Nephron (organoid): ENCODE results near the gene LGALS3BP.

ENCODE experiments used
- H3K27ac Mint-ChIP-seq, 3 experiments: 2 replicates each; pipeline ENCODE4 v1.8.0; 2020; ENCODE audit warnings: mixed read lengths in 3 of 3, mild to moderate bottlenecking in 2 of 3, moderate library complexity in 1 of 3
- H3K27me3 Mint-ChIP-seq: 2 replicates; pipeline ENCODE4 v1.8.0; 2021; ENCODE audit warnings: low read depth, mild to moderate bottlenecking, moderate library complexity, mixed read lengths
- H3K36me3 Mint-ChIP-seq: 2 replicates; pipeline ENCODE4 v1.8.0; 2020; ENCODE audit warnings: low read depth, mixed read lengths
- H3K4me1 Mint-ChIP-seq: 2 replicates; pipeline ENCODE4 v1.8.0; 2020; ENCODE audit warnings: mixed read lengths
- H3K4me3 Mint-ChIP-seq, 3 experiments: 2 replicates each; pipeline ENCODE4 v1.8.0; 2020; ENCODE audit warnings: mild to moderate bottlenecking in 3 of 3, mixed read lengths in 3 of 3, moderate library complexity in 2 of 3
- H3K9me3 Mint-ChIP-seq: 2 replicates; pipeline ENCODE4 v1.8.0; 2020; ENCODE audit warnings: mixed read lengths
- TF ChIP-seq, protein P1 (sequence below), 3 experiments: fragments of 200-600 bp; sonication (generic); IDR thresholded peaks; one replicate each; pipeline ENCODE4 v1.5.0; 2021; ENCODE audit warnings: antibody characterized with exemption in 3 of 3; ENCODE audit not compliant: unreplicated experiment in 3 of 3

LGALS3BP gene

GRCh38 chr17:78986649-78987328, 7.1 kb upstream of the LGALS3BP start:
- peaks cover 15% of the 10 kb centered on the region for H3K4me1 Mint-ChIP-seq
- H3K27ac Mint-ChIP-seq: peak overlapping the region; percentile 63 to 83 (median 66)
- TF ChIP-seq, protein P1, sequence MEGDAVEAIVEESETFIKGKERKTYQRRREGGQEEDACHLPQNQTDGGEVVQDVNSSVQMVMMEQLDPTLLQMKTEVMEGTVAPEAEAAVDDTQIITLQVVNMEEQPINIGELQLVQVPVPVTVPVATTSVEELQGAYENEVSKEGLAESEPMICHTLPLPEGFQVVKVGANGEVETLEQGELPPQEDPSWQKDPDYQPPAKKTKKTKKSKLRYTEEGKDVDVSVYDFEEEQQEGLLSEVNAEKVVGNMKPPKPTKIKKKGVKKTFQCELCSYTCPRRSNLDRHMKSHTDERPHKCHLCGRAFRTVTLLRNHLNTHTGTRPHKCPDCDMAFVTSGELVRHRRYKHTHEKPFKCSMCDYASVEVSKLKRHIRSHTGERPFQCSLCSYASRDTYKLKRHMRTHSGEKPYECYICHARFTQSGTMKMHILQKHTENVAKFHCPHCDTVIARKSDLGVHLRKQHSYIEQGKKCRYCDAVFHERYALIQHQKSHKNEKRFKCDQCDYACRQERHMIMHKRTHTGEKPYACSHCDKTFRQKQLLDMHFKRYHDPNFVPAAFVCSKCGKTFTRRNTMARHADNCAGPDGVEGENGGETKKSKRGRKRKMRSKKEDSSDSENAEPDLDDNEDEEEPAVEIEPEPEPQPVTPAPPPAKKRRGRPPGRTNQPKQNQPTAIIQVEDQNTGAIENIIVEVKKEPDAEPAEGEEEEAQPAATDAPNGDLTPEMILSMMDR (IDR thresholded peaks at IDR 0.05; ENCODE audit: unreplicated experiment in 3 of 3): no peak
- H3K4me3 Mint-ChIP-seq: peak overlapping the region; percentile 25 to 58 (median 46)
- H3K36me3 Mint-ChIP-seq: peaks cover 21% of the 10 kb centered on the region
- H3K27me3 Mint-ChIP-seq: no peaks in the 10 kb centered on the region
- H3K9me3 Mint-ChIP-seq: no peaks in the 10 kb centered on the region

GRCh38 chr17:78986048-78986648, 6.4 kb upstream of the LGALS3BP start:
- Mint-ChIP-seq H3K4me3 (peak overlapping the region; percentile 25 to 58 (median 58)), H3K4me1 (peaks cover 21% of the 10 kb centered on the region), H3K27ac (peak overlapping the region; percentile 63 to 83 (median 66)), H3K36me3 (peaks cover 14% of the 10 kb centered on the region), H3K9me3 (no peaks in the 10 kb centered on the region), H3K27me3 (no peaks in the 10 kb centered on the region)
- TF ChIP-seq, protein P1 (IDR thresholded peaks at IDR 0.05; ENCODE audit: unreplicated experiment in 3 of 3): peak in 2 of 3 experiments; percentile 20 to 26

DNA sequence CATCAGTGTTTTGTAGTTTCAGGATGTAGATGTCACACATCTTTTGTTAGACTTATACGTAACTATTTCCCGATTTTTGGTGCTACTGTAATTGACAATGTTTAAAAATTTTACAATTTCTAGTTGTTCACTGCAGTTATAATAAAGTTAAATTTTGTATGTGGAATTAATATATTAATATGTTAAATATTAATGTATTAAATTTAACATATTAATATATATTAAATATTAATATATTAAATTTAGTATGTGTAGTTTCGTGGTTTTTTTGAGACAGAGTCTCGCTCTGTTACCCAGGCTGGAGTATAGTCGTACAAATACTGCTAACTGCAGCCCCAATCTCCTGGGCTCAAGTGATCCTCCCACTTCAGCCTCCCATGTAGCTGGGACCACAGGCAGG, 5.7 kb upstream of the LGALS3BP start:
- H3K36me3 Mint-ChIP-seq: peaks cover 9% of the 10 kb centered on the region
- no peaks in the 10 kb centered on the region for H3K27me3 Mint-ChIP-seq
- TF ChIP-seq, protein P1 (IDR thresholded peaks at IDR 0.05; ENCODE audit: unreplicated experiment in 3 of 3): no peak
- H3K9me3 Mint-ChIP-seq: no peaks in the 10 kb centered on the region
- H3K4me1 Mint-ChIP-seq: peaks cover 22% of the 10 kb centered on the region
- H3K4me3 Mint-ChIP-seq: no peak overlapping the region
- H3K27ac Mint-ChIP-seq: no peak overlapping the region

GRCh38 chr17:78981010-78981888, 1.5 kb upstream of the LGALS3BP start:
- H3K9me3 Mint-ChIP-seq: no peaks in the 10 kb centered on the region
- H3K4me1 Mint-ChIP-seq: peaks cover 25% of the 10 kb centered on the region
- H3K27ac Mint-ChIP-seq: peak overlapping the region; percentile 26 to 55 (median 40)
- TF ChIP-seq, protein P1 (IDR thresholded peaks at IDR 0.05; ENCODE audit: unreplicated experiment in 3 of 3): no peak
- H3K36me3 Mint-ChIP-seq: no peaks in the 10 kb centered on the region
- no peak overlapping the region for H3K4me3 Mint-ChIP-seq
- H3K27me3 Mint-ChIP-seq: no peaks in the 10 kb centered on the region

DNA sequence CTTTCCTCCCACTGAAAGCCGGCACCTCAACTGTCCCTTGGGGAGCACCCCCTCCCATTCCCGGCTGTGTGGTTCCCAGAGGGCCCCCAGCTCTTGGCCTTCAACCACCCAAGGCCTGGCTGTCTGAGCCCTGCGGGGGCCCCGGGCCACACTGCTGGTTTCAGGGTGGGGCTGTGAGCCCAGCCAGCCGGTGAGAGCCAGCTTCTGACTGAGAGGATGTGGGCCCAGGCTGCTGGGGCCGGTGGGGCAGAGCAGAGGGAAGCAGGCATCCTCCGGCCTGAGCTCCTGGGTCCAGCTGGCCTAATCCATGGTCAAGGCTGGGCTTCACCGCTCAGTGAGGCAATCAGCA, 875 bp upstream of the LGALS3BP start:
- H3K36me3 Mint-ChIP-seq: no peaks in the 10 kb centered on the region
- no peaks in the 10 kb centered on the region for H3K9me3 Mint-ChIP-seq
- H3K4me3 Mint-ChIP-seq: no peak overlapping the region
- TF ChIP-seq, protein P1 (IDR thresholded peaks at IDR 0.05; ENCODE audit: unreplicated experiment in 3 of 3): no peak
- peaks cover 20% of the 10 kb centered on the region for H3K4me1 Mint-ChIP-seq
- peak overlapping the region in 2 of 3 experiments; percentile 26 to 98 for H3K27ac Mint-ChIP-seq
- no peaks in the 10 kb centered on the region for H3K27me3 Mint-ChIP-seq
